Tibial artery (tissue), 4 donors: Measurements from ENCODE around the gene OGFOD3.
"Not testable (repeated sequence)": the region's sequence is repeated elsewhere in the genome, so short reads cannot be mapped to it uniquely, and the experiment has no call there.

Source experiments
- DNase-seq, 2 donors: peaks; one replicate each; pipeline ENCODE4 v3.0.0-alpha.2; 2019
- H3K27ac ChIP-seq, 2 donors: fragments of 200-600 bp; sonication (generic) in 1 of 2; 1 replicate in 1 of 2; 2 replicates in 1 of 2; pipeline ENCODE4 v1.5.1; 2018 to 2019; ENCODE audit warnings: mild to moderate bottlenecking in 1 of 2
- H3K27me3 ChIP-seq, 2 donors: fragments of 200-600 bp; sonication (generic) in 1 of 2; one replicate each; pipeline versions ENCODE4 v1.5.1 to v1.6.0; 2016 to 2019
- H3K36me3 ChIP-seq, 3 donors: fragments of 200-600 bp; sonication (generic) in 2 of 3; one replicate each; pipeline ENCODE4 v1.5.1; 2016 to 2019; ENCODE audit warnings: mild to moderate bottlenecking in 2 of 3
- H3K4me1 ChIP-seq, 4 donors: fragments of 200-600 bp; sonication (generic) in 2 of 4; 1 replicate in 3 of 4; 2 replicates in 1 of 4; pipeline ENCODE4 v1.5.1; 2016 to 2019
- H3K4me3 ChIP-seq, 2 donors: fragments of 200-600 bp; sonication (generic) in 1 of 2; 1 replicate in 1 of 2; 2 replicates in 1 of 2; pipeline ENCODE4 v1.5.1; 2018 to 2019; ENCODE audit warnings: mild to moderate bottlenecking in 2 of 2
- H3K9me3 ChIP-seq, 3 donors: fragments of 200-600 bp; sonication (generic) in 1 of 3; one replicate each; pipeline ENCODE4 v1.5.1; 2016 to 2019
- CTCF ChIP-seq, 2 experiments: fragments of 200-600 bp in 1 of 2; fragments of 450-650 bp in 1 of 2; IDR thresholded peaks; one replicate each; pipeline ENCODE4 v1.5.1; 2017 to 2019; ENCODE audit warnings: antibody characterized with exemption in 2 of 2, mild to moderate bottlenecking in 1 of 2, moderate library complexity in 1 of 2
- intact Hi-C: fragments of 100-400 bp; cut with DNase I; formaldehyde crosslinking; loops from one replicate; pipeline ENCODE4 v1.15.0; 2023; ENCODE audit warnings: low total_unique reads

The OGFOD3 gene

DNA sequence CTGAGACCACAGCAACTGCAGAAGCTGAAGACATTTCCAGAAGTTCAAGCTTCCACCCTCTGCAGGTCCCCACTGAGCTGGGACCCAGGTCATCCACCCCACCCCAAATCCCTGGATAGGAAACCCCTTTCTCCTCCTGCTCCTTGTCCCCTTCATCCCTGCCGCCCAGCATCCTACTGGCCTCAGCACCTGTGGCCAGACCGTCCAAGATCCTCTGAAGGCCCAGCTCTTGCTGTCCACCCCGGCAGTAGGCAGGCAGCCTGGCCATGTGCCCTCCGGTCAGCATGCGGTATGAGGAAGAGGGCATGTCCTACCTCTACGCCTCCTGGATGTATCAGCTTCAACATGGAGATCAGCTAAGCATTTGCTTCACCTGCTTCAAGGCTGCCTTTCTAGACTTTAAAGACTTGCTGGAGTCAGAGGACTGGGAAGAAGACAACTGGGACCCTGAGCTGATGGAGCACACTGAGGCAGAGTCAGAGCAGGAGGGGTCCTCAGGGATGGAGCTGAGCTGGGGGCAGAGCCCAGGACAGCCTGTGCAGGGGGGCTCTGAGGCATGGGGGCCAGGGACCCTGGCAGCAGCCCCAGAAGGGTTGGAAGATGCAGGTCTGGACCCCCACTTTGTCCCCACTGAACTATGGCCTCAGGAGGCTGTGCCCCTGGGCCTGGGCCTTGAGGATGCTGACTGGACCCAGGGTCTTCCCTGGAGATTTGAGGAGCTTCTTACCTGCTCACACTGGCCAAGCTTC is 56.3 kb downstream of the OGFOD3 start:
- no peaks in the 10 kb centered on the region for H3K4me1 ChIP-seq
- H3K36me3 ChIP-seq, result no peaks in the 10 kb centered on the region
- no peak for TF ChIP-seq CTCF (IDR thresholded peaks at IDR 0.05)
- H3K4me3 ChIP-seq, result no peak overlapping the region
- peaks cover 0 to 24% of the 10 kb centered on the region in 2 donors for H3K27me3 ChIP-seq
- DNase-seq, result no peak
- intact Hi-C loops, result no loop called here
- H3K9me3 ChIP-seq, result no peaks in the 10 kb centered on the region
- no peak overlapping the region for H3K27ac ChIP-seq

GRCh38 chr17:82359451-82360074 is 58.8 kb downstream of the OGFOD3 start:
- H3K27me3 ChIP-seq, result peaks cover 0 to 33% of the 10 kb centered on the region in 2 donors
- not testable (repeated sequence) for H3K4me3 ChIP-seq, H3K4me1 ChIP-seq, H3K27ac ChIP-seq, DNase-seq, H3K36me3 ChIP-seq, H3K9me3 ChIP-seq
- intact Hi-C loops, result loop anchor here (5.0 kb wide), 1 partner anchor 53 kb away; no protein-coding TSS in a partner anchor

DNA sequence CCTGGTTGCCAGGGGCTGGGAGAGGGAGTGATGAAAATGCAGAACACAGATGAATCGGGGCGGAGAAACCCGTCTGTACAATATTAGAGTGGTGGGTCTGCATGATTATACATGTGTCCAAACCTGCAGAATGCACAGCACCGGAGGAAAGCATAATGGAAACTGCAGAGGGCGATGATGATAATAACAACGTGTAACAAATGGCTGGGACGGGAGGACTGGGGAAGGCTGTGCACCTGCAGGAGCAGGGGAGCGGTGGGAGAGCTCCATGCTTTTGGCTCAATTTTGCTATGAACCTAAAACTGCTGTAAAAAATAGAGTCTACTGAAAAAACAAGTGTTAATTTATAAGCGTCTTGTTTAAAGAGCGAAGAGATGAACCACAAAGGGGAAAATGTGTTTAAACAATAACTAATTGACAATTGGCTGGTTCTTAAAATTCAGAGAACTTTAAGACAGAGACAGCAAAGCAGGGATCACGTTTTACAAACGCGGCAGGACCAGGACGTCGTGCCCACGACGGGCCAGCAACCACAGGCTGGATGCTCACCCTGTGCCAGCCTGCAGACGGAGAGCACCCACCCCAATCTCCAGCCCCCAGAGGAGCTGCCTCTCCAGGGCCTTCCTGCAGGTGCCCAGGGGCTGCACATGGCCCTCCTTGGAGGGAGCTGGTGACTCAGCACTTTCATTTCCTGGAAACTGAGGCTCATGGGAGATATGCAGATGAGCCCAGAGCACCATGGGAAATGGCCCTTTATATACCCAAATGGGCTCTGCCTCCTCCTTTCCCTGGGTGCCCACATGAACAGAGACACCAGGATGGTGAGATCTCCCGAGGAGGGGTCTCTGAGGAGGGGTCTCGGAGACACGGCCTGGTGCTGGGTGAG is 59.7 kb downstream of the OGFOD3 start, which contains the start of gene TEX19:
TEX19 (plus strand) TSS at position 783 of the 886 bp plus-strand sequence. CDS start 2,904 bp downstream, outside the sequence.
- Histone ChIP-seq H3K4me1 (peaks cover 0 to 8% (median 4%) of the 10 kb centered on the region in 4 donors), H3K9me3 (no peaks in the 10 kb centered on the region), H3K27me3 (peaks cover 0 to 37% of the 10 kb centered on the region in 2 donors), H3K27ac (no peak within 1 kb of the TSS), H3K4me3 (no peak within 1 kb of the TSS), H3K36me3 (no peaks in the 10 kb centered on the region)
- TF ChIP-seq CTCF (IDR thresholded peaks at IDR 0.05), result no peak
- no peak for DNase-seq
- intact Hi-C loops, result loop anchor here (5.0 kb wide), 1 partner anchor 54 kb away; no protein-coding TSS in a partner anchor

DNA sequence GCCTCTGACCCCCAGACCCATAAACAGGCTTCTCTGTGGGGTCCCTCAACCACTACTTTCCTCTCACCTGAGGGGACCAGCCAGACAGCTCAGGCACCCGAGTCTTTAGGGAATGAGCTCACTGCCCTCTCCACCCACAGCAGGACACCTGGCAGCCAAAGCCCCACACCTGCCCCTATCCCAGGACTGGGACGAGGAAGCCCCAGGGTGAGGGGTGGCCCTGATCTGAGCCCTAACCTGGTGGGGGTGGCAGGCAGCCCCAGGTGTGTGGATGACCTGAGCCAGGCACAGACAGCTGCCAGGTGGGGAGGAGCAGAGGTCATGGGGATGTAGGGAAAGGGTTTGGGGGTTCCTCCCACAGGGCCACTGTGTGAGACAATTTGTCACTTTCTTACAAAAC is 61.0 kb downstream of the OGFOD3 start:
- TF ChIP-seq CTCF (IDR thresholded peaks at IDR 0.05), result no peak
- Histone ChIP-seq H3K4me1 (peaks cover 0 to 8% (median 4%) of the 10 kb centered on the region in 4 donors), H3K9me3 (no peaks in the 10 kb centered on the region), H3K4me3 (no peak overlapping the region), H3K27ac (no peak overlapping the region), H3K27me3 (peaks cover 0 to 39% of the 10 kb centered on the region in 2 donors), H3K36me3 (no peaks in the 10 kb centered on the region)
- intact Hi-C loops, result loop anchor here (5.0 kb wide), 1 partner anchor 55 kb away; no protein-coding TSS in a partner anchor
- no peak for DNase-seq

GRCh38 chr17:82356845-82357355 is 61.5 kb downstream of the OGFOD3 start:
- intact Hi-C loops, result loop anchor here (5.0 kb wide), 1 partner anchor 55 kb away; no protein-coding TSS in a partner anchor
- Histone ChIP-seq H3K27me3 (peaks cover 0 to 42% of the 10 kb centered on the region in 2 donors), H3K4me3 (no peak overlapping the region), H3K27ac (no peak overlapping the region), H3K36me3 (no peaks in the 10 kb centered on the region), H3K4me1 (peaks cover 0 to 12% (median 4%) of the 10 kb centered on the region in 4 donors), H3K9me3 (no peaks in the 10 kb centered on the region)
- no peak for TF ChIP-seq CTCF (IDR thresholded peaks at IDR 0.05)
- no peak for DNase-seq
